ENCODE results near the gene SAC3D1. TPM values are rescaled to one million over a fixed set of nuclear protein-coding genes. Genes with fewer than 3 reads are reported as not detected.

SAC3D1 gene
- total and polyA plus RNA-seq, 8 donors, result 3.5 to 7.3 (median 4.7) TPM

DNA sequence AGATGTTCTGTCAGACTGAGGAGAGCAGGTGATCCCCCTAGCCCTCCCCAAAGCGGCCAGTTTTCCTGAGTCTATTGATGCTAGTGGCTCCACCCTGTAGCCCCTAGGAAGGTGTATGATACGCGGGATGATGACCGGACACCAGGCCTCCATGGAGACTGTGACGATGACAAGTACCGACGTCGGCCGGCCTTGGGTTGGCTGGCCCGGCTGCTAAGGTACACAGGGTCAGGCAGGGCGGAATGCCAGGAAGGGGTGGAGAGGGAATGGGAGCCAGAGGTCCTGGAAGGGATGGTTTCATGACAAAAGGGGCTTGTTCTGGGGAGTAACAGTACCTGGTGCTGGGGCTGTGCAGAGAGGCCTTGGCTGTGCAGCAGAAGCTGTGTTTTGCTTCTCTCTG is 46.2 kb downstream of the SAC3D1 start:
- H3K4me3 ChIP-seq, result no peak overlapping the region
- no peak for FAIRE-seq
- TF ChIP-seq, protein P1, sequence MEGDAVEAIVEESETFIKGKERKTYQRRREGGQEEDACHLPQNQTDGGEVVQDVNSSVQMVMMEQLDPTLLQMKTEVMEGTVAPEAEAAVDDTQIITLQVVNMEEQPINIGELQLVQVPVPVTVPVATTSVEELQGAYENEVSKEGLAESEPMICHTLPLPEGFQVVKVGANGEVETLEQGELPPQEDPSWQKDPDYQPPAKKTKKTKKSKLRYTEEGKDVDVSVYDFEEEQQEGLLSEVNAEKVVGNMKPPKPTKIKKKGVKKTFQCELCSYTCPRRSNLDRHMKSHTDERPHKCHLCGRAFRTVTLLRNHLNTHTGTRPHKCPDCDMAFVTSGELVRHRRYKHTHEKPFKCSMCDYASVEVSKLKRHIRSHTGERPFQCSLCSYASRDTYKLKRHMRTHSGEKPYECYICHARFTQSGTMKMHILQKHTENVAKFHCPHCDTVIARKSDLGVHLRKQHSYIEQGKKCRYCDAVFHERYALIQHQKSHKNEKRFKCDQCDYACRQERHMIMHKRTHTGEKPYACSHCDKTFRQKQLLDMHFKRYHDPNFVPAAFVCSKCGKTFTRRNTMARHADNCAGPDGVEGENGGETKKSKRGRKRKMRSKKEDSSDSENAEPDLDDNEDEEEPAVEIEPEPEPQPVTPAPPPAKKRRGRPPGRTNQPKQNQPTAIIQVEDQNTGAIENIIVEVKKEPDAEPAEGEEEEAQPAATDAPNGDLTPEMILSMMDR (IDR thresholded peaks at IDR 0.05), result no peak
- 67 to 68% methylated on average over 11 of the region's 11 CpGs for WGBS, 2 donors
- intact Hi-C loops (cut with DNase I), result no loop called here
- no peaks in the 10 kb centered on the region for H3K9me3 ChIP-seq
- H3K4me1 ChIP-seq, result peaks cover 0 to 15% (median 11%) of the 10 kb centered on the region in 3 donors
- H3K36me3 ChIP-seq, result peaks cover 0 to 17% (median 8%) of the 10 kb centered on the region in 3 donors
- no peak overlapping the region for H3K27ac ChIP-seq
- H3K27me3 ChIP-seq, result no peaks in the 10 kb centered on the region
- DNase-seq, result no peak
- no peak for ATAC-seq

DNA sequence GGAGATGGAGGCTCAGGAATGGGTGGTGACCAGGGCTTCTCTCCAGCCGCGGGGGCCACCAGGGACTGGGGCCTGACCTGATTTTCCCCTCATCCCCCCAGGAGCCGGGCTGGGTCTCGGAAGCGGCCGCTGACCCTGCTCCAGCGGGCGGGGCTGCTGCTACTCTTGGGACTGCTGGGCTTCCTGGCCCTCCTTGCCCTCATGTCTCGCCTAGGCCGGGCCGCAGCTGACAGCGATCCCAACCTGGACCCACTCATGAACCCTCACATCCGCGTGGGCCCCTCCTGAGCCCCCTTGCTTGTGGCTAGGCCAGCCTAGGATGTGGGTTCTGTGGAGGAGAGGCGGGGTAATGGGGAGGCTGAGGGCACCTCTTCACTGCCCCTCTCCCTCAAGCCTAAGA is 46.8 kb downstream of the SAC3D1 start:
- WGBS, 2 donors, result 94 to 95% methylated on average over 14 to 15 of the region's 15 CpGs
- DNase-seq (no peak), FAIRE-seq (no peak), ATAC-seq (no peak)
- Histone ChIP-seq H3K36me3 (peaks cover 0 to 17% (median 8%) of the 10 kb centered on the region in 3 donors), H3K27me3 (no peaks in the 10 kb centered on the region), H3K4me3 (no peak overlapping the region), H3K4me1 (peaks cover 0 to 15% (median 11%) of the 10 kb centered on the region in 3 donors), H3K9me3 (no peaks in the 10 kb centered on the region), H3K27ac (no peak overlapping the region)
- TF ChIP-seq, protein P1 (IDR thresholded peaks at IDR 0.05), result no peak
- intact Hi-C loops (cut with DNase I), result no loop called here

DNA sequence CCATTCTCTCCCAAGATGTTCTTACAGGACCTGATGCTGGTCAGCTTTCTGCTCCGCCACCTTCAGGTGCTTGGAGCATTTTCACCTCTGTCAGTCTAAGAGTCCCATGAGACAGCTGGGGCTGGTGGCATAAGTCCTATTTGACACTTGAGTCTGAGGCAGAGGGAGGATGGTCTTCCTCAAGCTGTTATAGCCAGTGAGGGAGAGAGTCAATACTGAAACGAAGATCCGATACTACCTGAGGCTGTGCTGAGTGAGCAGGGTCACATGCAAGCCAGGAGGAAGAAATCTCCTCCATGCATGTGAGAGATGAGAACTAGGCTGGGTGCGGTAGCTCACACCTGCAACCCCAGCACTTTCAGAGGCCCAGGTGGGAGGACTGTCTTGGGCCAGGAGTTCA is 48.6 kb downstream of the SAC3D1 start:
- no peak for ATAC-seq
- no peak for DNase-seq
- peaks cover 0 to 17% (median 8%) of the 10 kb centered on the region in 3 donors for H3K36me3 ChIP-seq
- no peaks in the 10 kb centered on the region for H3K9me3 ChIP-seq
- 87 to 94% methylated on average over 4 of the region's 4 CpGs for WGBS, 2 donors
- no peak overlapping the region for H3K4me3 ChIP-seq
- H3K27ac ChIP-seq, result no peak overlapping the region
- no peaks in the 10 kb centered on the region for H3K27me3 ChIP-seq
- no peak for FAIRE-seq
- intact Hi-C loops (cut with DNase I), result no loop called here
- TF ChIP-seq, protein P1 (IDR thresholded peaks at IDR 0.05), result no peak
- peaks cover 0 to 11% (median 10%) of the 10 kb centered on the region in 3 donors for H3K4me1 ChIP-seq

DNA sequence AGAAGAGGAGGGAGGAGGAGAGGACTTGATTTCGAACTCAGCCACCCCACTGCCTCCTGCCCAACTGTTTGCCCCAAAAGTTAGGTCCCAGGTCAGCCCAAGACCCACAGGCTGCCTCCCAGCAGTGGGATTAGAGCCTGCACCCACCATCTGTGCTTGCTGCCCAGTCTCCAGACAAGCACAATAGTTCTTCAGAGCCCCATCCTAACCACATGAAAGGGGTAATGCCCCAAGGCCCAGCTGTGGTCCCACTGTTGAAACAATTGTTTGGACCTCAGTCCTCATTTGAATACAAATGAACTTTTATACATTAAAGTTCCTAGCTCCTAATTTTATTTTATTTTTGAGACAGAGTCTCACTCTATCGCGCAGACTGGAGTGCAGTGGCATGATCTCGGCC is 49.6 kb downstream of the SAC3D1 start:
- TF ChIP-seq, protein P1 (IDR thresholded peaks at IDR 0.05), result no peak
- Histone ChIP-seq H3K9me3 (no peaks in the 10 kb centered on the region), H3K4me1 (peaks cover 0 to 2% (median under 1%) of the 10 kb centered on the region in 3 donors), H3K36me3 (peaks cover 0 to 17% (median 8%) of the 10 kb centered on the region in 3 donors), H3K27me3 (no peaks in the 10 kb centered on the region), H3K27ac (no peak overlapping the region), H3K4me3 (no peak overlapping the region)
- FAIRE-seq (no peak), DNase-seq (no peak), ATAC-seq (no peak)
- intact Hi-C loops (cut with DNase I), result no loop called here
- WGBS, 2 donors, result 95 to 97% methylated on average over 4 of the region's 4 CpGs

Small RNA genes lying within 50 kb of the gene (microRNA-seq; reads per million reads assigned to microRNA genes)
- gene MIR6879, result 0.39 to 0.88 reads per million in 2 donors

Other genes with a start within 250 kb of the SAC3D1 start
- 1 to 10 TPM; 6.1 to 8.6 (median 7.0) TPM for gene MAP4K2, start 238.0 kb upstream of the SAC3D1 start, total RNA-seq
- gene MAP4K2, start 238.0 kb upstream of the SAC3D1 start, polyA plus RNA-seq, result 10 to 100 TPM; 19.5 to 24.0 TPM
- gene MEN1, start 230.7 kb upstream of the SAC3D1 start, total RNA-seq, result 10 to 100 TPM in 5 of 6 donors, 1 to 10 TPM in 1; 8.7 to 21.2 (median 12.6) TPM
- 10 to 100 TPM; 22.8 to 25.3 TPM for gene MEN1, start 230.7 kb upstream of the SAC3D1 start, polyA plus RNA-seq
- 10 to 100 TPM in 5 of 6 donors, 1 to 10 TPM in 1; 9.7 to 16.8 (median 12.7) TPM for gene CDC42BPG, start 196.6 kb upstream of the SAC3D1 start, total RNA-seq
- 10 to 100 TPM; 11.6 to 23.8 TPM for gene CDC42BPG, start 196.6 kb upstream of the SAC3D1 start, polyA plus RNA-seq
- 10 to 100 TPM; 13.8 to 22.1 (median 17.9) TPM for gene EHD1, start 162.6 kb upstream of the SAC3D1 start, total RNA-seq
- 10 to 100 TPM; 10.1 to 10.6 TPM for gene EHD1, start 162.6 kb upstream of the SAC3D1 start, polyA plus RNA-seq
- 10 to 100 TPM; 13.3 to 18.4 (median 15.5) TPM for gene ATG2A, start 124.0 kb upstream of the SAC3D1 start, total RNA-seq
- 10 to 100 TPM; 33.1 to 34.1 TPM for gene ATG2A, start 124.0 kb upstream of the SAC3D1 start, polyA plus RNA-seq
- gene PPP2R5B, start 116.5 kb upstream of the SAC3D1 start, total RNA-seq, result 10 to 100 TPM in 4 of 6 donors, 1 to 10 TPM in 2; 6.3 to 14.1 (median 10.7) TPM
- gene PPP2R5B, start 116.5 kb upstream of the SAC3D1 start, polyA plus RNA-seq, result 10 to 100 TPM; 21.8 to 24.2 TPM
- gene GPHA2, start 105.3 kb upstream of the SAC3D1 start, total RNA-seq, result 10 to 100 TPM in 5 of 6 donors, 1 to 10 TPM in 1; 9.5 to 16.3 (median 14.2) TPM
- 1 to 10 TPM; 4.2 to 5.1 TPM for gene GPHA2, start 105.3 kb upstream of the SAC3D1 start, polyA plus RNA-seq
- under 1 TPM in 3 of 6 donors, not detected in 3; 0.14 to 0.47 (median 0.26) TPM for gene MAJIN, start 69.1 kb upstream of the SAC3D1 start, total RNA-seq
- under 1 TPM; 0.19 to 0.27 TPM for gene MAJIN, start 69.1 kb upstream of the SAC3D1 start, polyA plus RNA-seq
- 1 to 10 TPM; 5.3 to 6.5 (median 5.7) TPM for gene BATF2, start 44.2 kb upstream of the SAC3D1 start, total RNA-seq
- 1 to 10 TPM; 4.0 to 4.8 TPM for gene BATF2, start 44.2 kb upstream of the SAC3D1 start, polyA plus RNA-seq
- gene ARL2, start 27.1 kb upstream of the SAC3D1 start, total RNA-seq, result 10 to 100 TPM; 27.8 to 47.0 (median 31.7) TPM
- gene ARL2, start 27.1 kb upstream of the SAC3D1 start, polyA plus RNA-seq, result 10 to 100 TPM; 60.0 to 79.1 TPM
- 10 to 100 TPM in 3 of 6 donors, 1 to 10 TPM in 3; 8.7 to 18.3 (median 9.9) TPM for gene SNX15, start 13.8 kb upstream of the SAC3D1 start, total RNA-seq
- 10 to 100 TPM; 10.5 to 13.8 TPM for gene SNX15, start 13.8 kb upstream of the SAC3D1 start, polyA plus RNA-seq
- gene NAALADL1, start 17.3 kb downstream of the SAC3D1 start, total RNA-seq, result 1 to 10 TPM in 4 of 6 donors, under 1 TPM in 2; 0.51 to 2.7 (median 1.0) TPM
- 1 to 10 TPM; 4.7 to 7.6 TPM for gene NAALADL1, start 17.3 kb downstream of the SAC3D1 start, polyA plus RNA-seq
- 1 to 10 TPM in 1 of 6 donors, under 1 TPM in 5; 0.08 to 1.2 (median 0.50) TPM for gene CDCA5, start 42.8 kb downstream of the SAC3D1 start, total RNA-seq
- under 1 TPM; 0.27 to 0.38 TPM for gene CDCA5, start 42.8 kb downstream of the SAC3D1 start, polyA plus RNA-seq
- gene ZFPL1, start 43.0 kb downstream of the SAC3D1 start, total RNA-seq, result 10 to 100 TPM; 15.2 to 19.6 (median 16.6) TPM
- gene ZFPL1, start 43.0 kb downstream of the SAC3D1 start, polyA plus RNA-seq, result 10 to 100 TPM; 43.0 to 52.1 TPM
- 100 to 1,000 TPM in 5 of 6 donors, 10 to 100 TPM in 1; 85.4 to 150 (median 130) TPM for gene VPS51, start 55.0 kb downstream of the SAC3D1 start, total RNA-seq
- gene VPS51, start 55.0 kb downstream of the SAC3D1 start, polyA plus RNA-seq, result 100 to 1,000 TPM; 119 to 179 TPM
- 100 to 1,000 TPM in 1 of 6 donors, 10 to 100 TPM in 5; 12.8 to 176 (median 43.4) TPM for gene TM7SF2, start 70.7 kb downstream of the SAC3D1 start, total RNA-seq
- 100 to 1,000 TPM in 1 of 2 donors, 10 to 100 TPM in 1; 76.8 to 203 TPM for gene TM7SF2, start 70.7 kb downstream of the SAC3D1 start, polyA plus RNA-seq
- gene ZNHIT2, start 76.5 kb downstream of the SAC3D1 start, total RNA-seq, result 10 to 100 TPM in 1 of 6 donors, 1 to 10 TPM in 5; 4.3 to 11.7 (median 7.1) TPM
- 10 to 100 TPM; 14.0 to 17.8 TPM for gene ZNHIT2, start 76.5 kb downstream of the SAC3D1 start, polyA plus RNA-seq
- gene FAU, start 80.9 kb downstream of the SAC3D1 start, total RNA-seq, result 100 to 1,000 TPM; 493 to 810 (median 529) TPM
- 100 to 1,000 TPM; 530 to 652 TPM for gene FAU, start 80.9 kb downstream of the SAC3D1 start, polyA plus RNA-seq
- 10 to 100 TPM; 13.9 to 31.2 (median 21.4) TPM for gene MRPL49, start 81.1 kb downstream of the SAC3D1 start, total RNA-seq
- 10 to 100 TPM; 10.3 to 30.3 TPM for gene MRPL49, start 81.1 kb downstream of the SAC3D1 start, polyA plus RNA-seq
- gene SYVN1, start 93.3 kb downstream of the SAC3D1 start, total RNA-seq, result 10 to 100 TPM; 47.5 to 98.2 (median 66.3) TPM
- gene SYVN1, start 93.3 kb downstream of the SAC3D1 start, polyA plus RNA-seq, result 10 to 100 TPM; 63.4 to 64.8 TPM
- not detected for gene SPDYC, start 129.0 kb downstream of the SAC3D1 start, total RNA-seq
- gene SPDYC, start 129.0 kb downstream of the SAC3D1 start, polyA plus RNA-seq, result under 1 TPM in 1 of 2 donors, not detected in 1; 0.14 TPM
- 100 to 1,000 TPM; 103 to 139 (median 107) TPM for gene CAPN1, start 140.7 kb downstream of the SAC3D1 start, total RNA-seq
- 100 to 1,000 TPM; 111 to 144 TPM for gene CAPN1, start 140.7 kb downstream of the SAC3D1 start, polyA plus RNA-seq
- 1 to 10 TPM; 3.1 to 6.4 (median 4.6) TPM for gene POLA2, start 220.8 kb downstream of the SAC3D1 start, total RNA-seq
- 1 to 10 TPM; 6.8 to 7.5 TPM for gene POLA2, start 220.8 kb downstream of the SAC3D1 start, polyA plus RNA-seq

Measured in pancreas (tissue), 10 donors.